ENCODE results near the gene MAP3K10. TPM values are rescaled to one million over a fixed set of nuclear protein-coding genes. Genes with fewer than 3 reads are reported as not detected.
"Not testable (repeated sequence)": the region's sequence is repeated elsewhere in the genome, so short reads cannot be mapped to it uniquely, and the experiment has no call there.

Gene MAP3K10
- polyA plus RNA-seq, 3 donors: 10.6 to 12.8 (median 11.6) TPM

DNA sequence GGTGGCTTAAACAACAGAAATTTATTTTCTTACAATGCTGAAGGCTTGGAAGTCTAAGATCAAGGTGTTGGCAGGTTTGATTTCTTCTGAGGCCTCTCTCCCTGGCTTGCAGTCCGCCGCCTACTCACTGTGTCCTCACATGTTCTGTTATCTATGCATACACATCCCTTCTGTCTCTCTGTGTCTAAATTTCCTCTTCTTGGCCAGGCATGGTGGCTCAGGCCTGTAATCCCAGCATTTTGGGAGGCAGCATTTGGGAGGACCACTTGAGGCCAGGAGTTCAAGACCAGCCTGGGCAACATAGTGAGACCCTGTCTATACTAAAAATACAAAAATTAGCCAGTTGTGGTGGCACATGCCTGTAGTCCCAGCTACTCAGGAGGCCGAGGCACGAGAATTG lies 19.9 kb upstream of the MAP3K10 start:
- not testable (repeated sequence) for DNase-seq (ENCODE audit: low read depth in 3 of 3, low spot score in 2 of 3)

GRCh38 chr19:40174092-40174491 lies 17.1 kb upstream of the MAP3K10 start:
- no peak for DNase-seq (ENCODE audit: low read depth in 3 of 3, low spot score in 2 of 3)

GRCh38 chr19:40175820-40176219 lies 15.4 kb upstream of the MAP3K10 start:
- no peak for DNase-seq (ENCODE audit: low read depth in 3 of 3, low spot score in 2 of 3)

DNA sequence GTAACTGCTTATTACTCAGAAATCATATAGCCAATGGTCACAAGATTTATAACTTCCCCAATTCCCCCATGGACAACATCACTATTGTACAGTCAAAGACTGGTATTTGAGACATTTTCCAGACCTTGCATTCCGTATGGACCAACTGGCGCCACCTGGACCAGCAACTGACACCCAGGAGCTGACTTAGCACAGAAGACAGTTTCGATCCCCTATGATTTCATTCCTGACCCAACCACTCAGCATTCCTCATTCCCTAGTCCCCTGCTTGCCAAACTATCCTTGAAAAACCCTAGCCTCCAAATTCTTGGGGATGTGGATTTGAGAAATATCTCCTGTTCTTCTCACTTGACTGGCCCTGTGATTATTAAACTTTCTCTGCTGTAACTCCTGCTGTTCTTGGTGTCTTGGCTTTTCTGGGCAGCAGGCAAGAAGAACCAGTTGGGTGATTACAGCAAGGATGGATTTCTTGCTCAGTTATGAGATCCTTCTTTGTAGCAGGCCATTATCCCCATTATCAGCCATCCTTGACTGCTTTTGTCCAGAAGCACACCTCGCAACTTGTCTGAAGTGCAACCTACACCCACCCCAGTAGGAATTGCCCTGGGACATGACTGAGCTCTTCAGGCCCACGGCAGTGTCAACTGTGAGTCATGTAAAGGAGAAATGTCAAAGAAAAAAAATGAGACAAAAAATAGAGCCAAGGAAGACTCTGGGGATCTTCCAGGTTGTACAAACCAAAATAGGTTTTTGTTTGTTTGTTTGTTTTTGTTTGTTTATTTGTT lies 13.7 kb upstream of the MAP3K10 start:
- no peak for DNase-seq (ENCODE audit: low read depth in 3 of 3, low spot score in 2 of 3)

DNA sequence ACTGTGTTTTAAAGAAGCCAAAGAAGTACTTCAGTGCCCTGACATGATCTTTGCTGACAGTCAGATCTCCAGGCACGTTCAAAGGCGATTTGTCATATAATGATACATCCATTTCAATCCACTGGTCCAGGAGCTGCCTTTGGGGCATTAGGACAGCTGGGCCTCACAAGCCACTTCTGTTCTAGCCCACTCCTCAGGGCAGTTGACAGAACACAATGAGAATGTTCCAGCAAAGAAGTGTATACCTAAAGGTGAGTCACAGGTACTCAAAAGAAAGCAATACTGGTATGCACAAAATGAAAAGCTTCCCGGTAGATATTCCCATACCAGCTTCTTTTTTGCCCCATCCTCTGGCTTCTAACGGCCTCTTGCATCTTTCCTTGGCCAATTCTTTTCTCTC lies 12.5 kb upstream of the MAP3K10 start:
- DNase-seq (ENCODE audit: low read depth in 3 of 3, low spot score in 2 of 3): no peak

DNA sequence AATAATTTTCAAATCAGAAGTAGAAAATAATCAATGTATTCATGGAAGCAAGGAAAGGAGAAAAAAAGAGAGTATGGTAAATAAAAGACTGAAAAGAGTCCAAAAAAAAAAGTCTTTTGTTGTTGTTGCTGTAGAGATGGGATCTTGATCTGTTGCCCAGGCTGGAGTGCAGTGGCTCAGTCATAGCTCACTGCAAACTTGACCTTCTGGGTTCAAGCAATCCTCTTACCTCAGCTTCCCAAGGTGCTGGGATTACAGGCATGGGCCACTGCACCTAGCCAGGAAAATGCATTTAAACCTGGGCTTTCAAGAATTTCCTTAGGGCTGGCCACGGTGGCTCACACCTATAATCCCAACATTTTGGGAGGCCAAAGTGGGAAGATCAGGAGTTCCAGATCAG lies 7.0 kb upstream of the MAP3K10 start:
- DNase-seq (ENCODE audit: low read depth in 3 of 3, low spot score in 2 of 3): no peak

DNA sequence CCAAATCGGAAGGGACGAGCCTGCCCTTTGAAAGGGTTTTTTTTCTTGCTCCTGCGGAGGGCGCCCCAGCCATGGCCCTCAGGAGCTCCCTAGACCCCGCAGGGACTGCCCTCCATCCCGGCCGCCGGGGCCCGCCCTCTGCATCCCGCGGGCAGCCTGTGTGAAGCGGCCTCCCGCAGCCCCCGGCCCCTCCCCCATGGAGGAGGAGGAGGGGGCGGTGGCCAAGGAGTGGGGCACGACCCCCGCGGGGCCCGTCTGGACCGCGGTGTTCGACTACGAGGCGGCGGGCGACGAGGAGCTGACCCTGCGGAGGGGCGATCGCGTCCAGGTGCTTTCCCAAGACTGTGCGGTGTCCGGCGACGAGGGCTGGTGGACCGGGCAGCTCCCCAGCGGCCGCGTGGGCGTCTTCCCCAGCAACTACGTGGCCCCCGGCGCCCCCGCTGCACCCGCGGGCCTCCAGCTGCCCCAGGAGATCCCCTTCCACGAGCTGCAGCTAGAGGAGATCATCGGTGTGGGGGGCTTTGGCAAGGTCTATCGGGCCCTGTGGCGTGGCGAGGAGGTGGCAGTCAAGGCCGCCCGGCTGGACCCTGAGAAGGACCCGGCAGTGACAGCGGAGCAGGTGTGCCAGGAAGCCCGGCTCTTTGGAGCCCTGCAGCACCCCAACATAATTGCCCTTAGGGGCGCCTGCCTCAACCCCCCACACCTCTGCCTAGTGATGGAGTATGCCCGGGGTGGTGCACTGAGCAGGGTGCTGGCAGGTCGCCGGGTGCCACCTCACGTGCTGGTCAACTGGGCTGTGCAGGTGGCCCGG lies 815 bp downstream of the MAP3K10 start:
- DNase-seq (ENCODE audit: low read depth in 3 of 3, low spot score in 2 of 3): no peak

DNA sequence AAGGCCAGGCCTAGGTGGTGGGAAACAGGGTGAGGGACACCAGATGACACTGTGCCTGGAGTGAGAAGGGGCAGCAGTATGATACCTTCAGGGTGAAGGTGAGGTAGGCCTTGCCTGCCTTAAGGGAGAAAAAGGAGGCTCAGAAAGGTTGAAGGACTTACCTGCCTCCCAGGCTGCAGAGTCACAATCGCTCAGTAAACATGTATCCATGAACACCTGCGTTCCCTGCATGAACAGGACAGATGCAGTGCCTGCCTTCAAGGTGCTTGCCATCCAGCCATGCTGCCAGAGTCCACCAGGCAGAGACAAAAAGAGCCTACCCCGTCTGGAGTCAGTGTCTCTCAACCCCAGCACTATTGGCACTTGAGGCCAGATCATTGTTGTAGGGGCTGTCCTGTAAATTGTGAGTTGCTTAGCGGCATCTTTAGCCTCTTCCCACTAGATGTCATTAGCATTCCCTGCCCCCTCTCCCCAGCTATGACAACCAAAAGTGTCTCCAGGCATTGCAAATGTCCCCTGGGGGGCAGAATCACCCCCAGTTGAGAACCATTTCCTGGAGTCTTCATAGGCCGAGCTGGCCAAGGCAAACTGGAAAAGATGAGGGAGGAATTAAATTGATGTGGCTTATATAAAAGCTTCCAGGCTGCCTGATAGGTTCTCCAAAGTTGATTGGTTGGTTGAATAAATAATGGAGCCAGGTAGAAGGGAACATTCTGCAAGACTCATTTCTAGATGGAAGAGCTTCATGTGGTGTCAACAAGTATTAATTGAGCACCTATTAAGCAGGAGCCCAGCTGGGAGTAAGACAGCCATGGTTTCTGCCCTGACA lies 1.7 kb downstream of the MAP3K10 start:
- no peak for DNase-seq (ENCODE audit: low read depth in 3 of 3, low spot score in 2 of 3)

DNA sequence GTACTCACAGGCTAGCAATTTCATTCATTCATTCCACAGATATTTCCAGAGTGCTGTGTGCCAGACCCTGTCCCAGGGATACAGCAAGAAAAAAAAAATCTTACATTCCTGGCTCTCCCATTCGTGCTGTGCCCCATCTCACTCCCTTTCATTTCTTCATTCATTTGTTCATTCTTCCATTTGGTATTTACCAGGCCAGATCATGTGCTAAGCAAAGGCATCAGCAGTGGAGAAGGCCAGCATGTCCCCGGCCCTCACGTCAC lies 2.3 kb downstream of the MAP3K10 start:
- DNase-seq (ENCODE audit: low read depth in 3 of 3, low spot score in 2 of 3): no peak

- DNase-seq (ENCODE audit: low read depth in 3 of 3, low spot score in 2 of 3): no peak
These were observed 7.2 kb downstream of the MAP3K10 start for GRCh38 chr19:40198272-40198990.

DNA sequence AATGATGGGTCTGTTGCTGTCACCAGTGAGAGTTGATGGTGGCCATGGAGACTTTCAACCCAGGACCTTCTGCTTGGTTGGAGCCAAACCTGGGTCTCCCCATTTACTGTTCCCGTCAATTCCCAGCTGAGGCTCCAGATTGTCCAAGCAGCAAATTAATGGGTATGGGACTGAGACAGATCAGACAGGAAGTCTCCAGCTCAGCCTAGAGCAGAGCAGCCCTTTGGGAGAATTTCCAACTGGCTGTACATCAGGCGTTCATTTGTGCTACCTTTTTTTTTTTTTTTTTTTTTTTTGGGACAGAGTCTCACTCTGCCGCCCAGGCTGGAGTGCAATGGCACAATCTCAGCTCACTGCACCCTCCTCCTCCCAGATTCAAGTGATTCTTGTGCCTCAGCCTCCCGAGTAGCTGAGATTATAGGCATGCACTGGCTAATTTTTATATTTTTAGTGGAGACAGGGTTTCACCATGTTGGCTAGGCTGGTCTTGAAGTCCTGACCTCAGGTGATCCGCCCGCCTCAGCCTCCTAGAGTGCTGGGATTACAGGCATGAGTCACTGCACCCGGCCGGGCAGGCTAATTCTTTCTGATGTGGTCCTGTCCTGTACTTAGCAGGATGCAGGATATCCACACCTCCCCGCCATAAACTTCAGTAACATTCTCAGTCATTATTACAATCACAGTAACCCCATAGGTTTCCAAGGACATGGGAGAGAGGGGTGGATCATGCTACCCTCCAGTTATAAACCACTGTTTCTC lies 9.3 kb downstream of the MAP3K10 start:
- DNase-seq (ENCODE audit: low read depth in 3 of 3, low spot score in 2 of 3): no peak

GRCh38 chr19:40204381-40204780 lies 13.2 kb downstream of the MAP3K10 start:
- no peak for DNase-seq (ENCODE audit: low read depth in 3 of 3, low spot score in 2 of 3)

GRCh38 chr19:40205760-40206159 lies 14.5 kb downstream of the MAP3K10 start:
- DNase-seq (ENCODE audit: low read depth in 3 of 3, low spot score in 2 of 3): no peak

DNA sequence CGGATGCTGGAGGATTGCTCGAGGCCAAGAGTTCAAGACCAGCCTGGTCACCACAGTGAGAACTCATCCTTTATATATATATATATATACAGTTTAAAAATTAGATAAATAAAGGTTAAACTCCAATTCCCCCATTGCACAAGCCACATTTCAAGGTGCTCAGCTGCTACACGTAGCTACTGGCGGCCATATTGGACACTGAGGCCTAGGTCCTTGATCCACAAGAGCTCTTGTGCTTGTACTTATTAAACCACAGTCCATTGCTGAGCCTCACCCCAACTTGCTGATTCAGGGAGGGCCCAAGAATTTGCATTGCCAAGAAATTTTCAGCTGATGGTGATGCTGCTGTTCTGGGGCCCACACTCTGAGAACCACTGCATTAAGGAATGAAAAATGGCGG lies 17.4 kb downstream of the MAP3K10 start:
- no peak for DNase-seq (ENCODE audit: low read depth in 3 of 3, low spot score in 2 of 3)

GRCh38 chr19:40210889-40211288 lies 19.7 kb downstream of the MAP3K10 start:
- DNase-seq (ENCODE audit: low read depth in 3 of 3, low spot score in 2 of 3): no peak

- DNase-seq (ENCODE audit: low read depth in 3 of 3, low spot score in 2 of 3): no peak
These were observed 22.1 kb downstream of the MAP3K10 start for GRCh38 chr19:40213251-40213829.

GRCh38 chr19:40213882-40214570 lies 22.8 kb downstream of the MAP3K10 start:
- no peak for DNase-seq (ENCODE audit: low read depth in 3 of 3, low spot score in 2 of 3)

- no peak for DNase-seq (ENCODE audit: low read depth in 3 of 3, low spot score in 2 of 3)
These were observed 23.7 kb downstream of the MAP3K10 start for GRCh38 chr19:40214936-40215335.
